Spleen (tissue), 7 donors: ENCODE results near the gene COL2A1.

Source experiments
- CTCF ChIP-seq, 11 experiments: fragments of 200-600 bp in 7 of 11; fragments of 450-650 bp in 4 of 11; sonication (generic) in 4 of 11; IDR thresholded peaks in 8 of 11; conservative IDR thresholded peaks in 3 of 11; 1 replicate in 7 of 11; 2 replicates in 4 of 11; pipeline versions ENCODE4 v1.4.0 to v1.8.0; 2016 to 2021; ENCODE audit warnings: antibody characterized with exemption in 11 of 11, inconsistent platforms in 4 of 11, mild to moderate bottlenecking in 1 of 11
- POLR2A ChIP-seq, 3 donors: fragments of 450-650 bp; IDR thresholded peaks; one replicate each; pipeline ENCODE4 v1.5.1; 2017; ENCODE audit warnings: antibody characterized with exemption in 3 of 3, mild to moderate bottlenecking in 1 of 3
- POLR2AphosphoS5 ChIP-seq, 3 donors: sonication (generic); formaldehyde crosslinking; IDR thresholded peaks; one replicate each; pipeline ENCODE4 v1.5.1; 2017; ENCODE audit warnings: antibody characterized with exemption in 3 of 3
- donor health status: DM: no; HTN: no; CAD: no; lungs with moderate emphysema.
- donor health status: DM: no; HTN: no; CAD: no.
- donor health status: DM: no; HTN: no; CAD: no.

- no peak for TF ChIP-seq CTCF (IDR thresholded peaks at IDR 0.05 in 8 of 11, conservative IDR thresholded peaks at IDR 0.05 in 3 of 11)
- TF ChIP-seq POLR2A (IDR thresholded peaks at IDR 0.05), result no peak
- no peak for TF ChIP-seq POLR2AphosphoS5 (IDR thresholded peaks at IDR 0.05)
These were observed 7.8 kb upstream of the COL2A1 start for GRCh38 chr12:48012070-48012469.
